Thyroid gland (tissue), 4 donors: ENCODE data around the gene IKZF4.
"Not testable (repeated sequence)": the region's sequence is repeated elsewhere in the genome, so short reads cannot be mapped to it uniquely, and the experiment has no call there.

Experiments
- POLR2A ChIP-seq, 2 donors: fragments of 450-650 bp; IDR thresholded peaks; one replicate each; pipeline ENCODE4 v1.6.1; 2017; ENCODE audit warnings: antibody characterized with exemption in 2 of 2, mild to moderate bottlenecking in 2 of 2, moderate library complexity in 1 of 2
- TF ChIP-seq, protein P1 (sequence below), 6 experiments: fragments of 200-600 bp in 3 of 6; fragments of 450-650 bp in 3 of 6; sonication (generic) in 3 of 6; IDR thresholded peaks; one replicate each; pipeline ENCODE4 v1.5.1; 2016 to 2019; ENCODE audit warnings: antibody characterized with exemption in 6 of 6, mild to moderate bottlenecking in 2 of 6, inconsistent platforms in 1 of 6, moderate library complexity in 1 of 6

DNA sequence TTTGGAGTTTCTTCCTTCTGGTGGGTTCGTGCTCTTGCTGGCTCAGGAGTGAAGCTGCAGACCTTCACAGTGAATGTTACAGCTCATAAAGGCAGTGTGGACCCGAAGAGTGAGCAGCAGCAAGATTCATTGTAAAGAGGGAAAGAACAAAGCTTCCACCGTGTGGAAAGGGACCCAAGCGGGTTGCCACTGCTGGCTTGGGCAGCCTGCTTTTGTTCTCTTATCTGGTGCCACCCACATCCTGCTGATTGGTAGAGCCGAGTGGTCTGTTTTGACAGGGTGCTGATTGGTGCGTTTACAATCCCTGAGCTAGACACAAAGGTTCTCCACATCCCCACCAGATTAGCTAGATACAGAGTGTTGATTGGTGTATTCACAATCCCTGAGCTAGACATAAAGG, 21.3 kb upstream of the IKZF4 start:
- not testable (repeated sequence) for TF ChIP-seq POLR2A (IDR thresholded peaks at IDR 0.05)
- TF ChIP-seq, protein P1, sequence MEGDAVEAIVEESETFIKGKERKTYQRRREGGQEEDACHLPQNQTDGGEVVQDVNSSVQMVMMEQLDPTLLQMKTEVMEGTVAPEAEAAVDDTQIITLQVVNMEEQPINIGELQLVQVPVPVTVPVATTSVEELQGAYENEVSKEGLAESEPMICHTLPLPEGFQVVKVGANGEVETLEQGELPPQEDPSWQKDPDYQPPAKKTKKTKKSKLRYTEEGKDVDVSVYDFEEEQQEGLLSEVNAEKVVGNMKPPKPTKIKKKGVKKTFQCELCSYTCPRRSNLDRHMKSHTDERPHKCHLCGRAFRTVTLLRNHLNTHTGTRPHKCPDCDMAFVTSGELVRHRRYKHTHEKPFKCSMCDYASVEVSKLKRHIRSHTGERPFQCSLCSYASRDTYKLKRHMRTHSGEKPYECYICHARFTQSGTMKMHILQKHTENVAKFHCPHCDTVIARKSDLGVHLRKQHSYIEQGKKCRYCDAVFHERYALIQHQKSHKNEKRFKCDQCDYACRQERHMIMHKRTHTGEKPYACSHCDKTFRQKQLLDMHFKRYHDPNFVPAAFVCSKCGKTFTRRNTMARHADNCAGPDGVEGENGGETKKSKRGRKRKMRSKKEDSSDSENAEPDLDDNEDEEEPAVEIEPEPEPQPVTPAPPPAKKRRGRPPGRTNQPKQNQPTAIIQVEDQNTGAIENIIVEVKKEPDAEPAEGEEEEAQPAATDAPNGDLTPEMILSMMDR (IDR thresholded peaks at IDR 0.05): not testable (repeated sequence)
